ENCODE data around the gene VTA1.
"Not testable (repeated sequence)": the region's sequence is repeated elsewhere in the genome, so short reads cannot be mapped to it uniquely, and the experiment has no call there.

VTA1 gene

GRCh38 chr6:142225115-142225514 lies 78.1 kb downstream of the VTA1 start:
- no peak overlapping the region for H3K27ac ChIP-seq
- no peak for TF ChIP-seq CTCF (IDR thresholded peaks at IDR 0.05)
- no peak for TF ChIP-seq ZFX (IDR thresholded peaks at IDR 0.05; ENCODE audit: borderline replicate concordance)

- no peak overlapping the region for H3K27ac ChIP-seq
- TF ChIP-seq ZFX (IDR thresholded peaks at IDR 0.05; ENCODE audit: borderline replicate concordance): no peak
These were observed 78.5 kb downstream of the VTA1 start for GRCh38 chr6:142225552-142225951.

- TF ChIP-seq CTCF (IDR thresholded peaks at IDR 0.05) (no peak), ZFX (IDR thresholded peaks at IDR 0.05; ENCODE audit: borderline replicate concordance) (no peak)
- H3K27ac ChIP-seq: no peak overlapping the region
These were observed 79.7 kb downstream of the VTA1 start for GRCh38 chr6:142226731-142227130.

GRCh38 chr6:142229518-142230270 lies 82.6 kb downstream of the VTA1 start:
- not testable (repeated sequence) for H3K27ac ChIP-seq

GRCh38 chr6:142232206-142233044 lies 85.4 kb downstream of the VTA1 start:
- H3K27ac ChIP-seq: not testable (repeated sequence)
- peak; percentile 18; the same call in 1 of the 2 replicates for TF ChIP-seq CTCF (IDR thresholded peaks at IDR 0.05)

- no peak overlapping the region for H3K27ac ChIP-seq
- TF ChIP-seq CTCF (IDR thresholded peaks at IDR 0.05) (no peak), ZFX (IDR thresholded peaks at IDR 0.05; ENCODE audit: borderline replicate concordance) (no peak)
These were observed 87.1 kb downstream of the VTA1 start for GRCh38 chr6:142233945-142234682.

- H3K27ac ChIP-seq: no peak overlapping the region
- no peak for TF ChIP-seq ZFX (IDR thresholded peaks at IDR 0.05; ENCODE audit: borderline replicate concordance)
- no peak for TF ChIP-seq CTCF (IDR thresholded peaks at IDR 0.05)
These were observed 88.2 kb downstream of the VTA1 start for GRCh38 chr6:142235272-142235671.

- H3K27ac ChIP-seq: no peak overlapping the region
- TF ChIP-seq ZFX (IDR thresholded peaks at IDR 0.05; ENCODE audit: borderline replicate concordance) (no peak), CTCF (IDR thresholded peaks at IDR 0.05) (no peak)
These were observed 88.7 kb downstream of the VTA1 start for GRCh38 chr6:142235791-142236190.

All from 22Rv1 (cell line).